HCT116 (cell line): Measurements from ENCODE around the gene NAP1L1. TPM values are rescaled to one million over a fixed set of nuclear protein-coding genes. Genes with fewer than 3 reads are reported as not detected.

Experiments used
- ATAC-seq: fragments of 200-7000 bp; cut with Tn5 transposase; 2 replicates; pipeline ENCODE4 v1.9.1; 2020; ENCODE audit warnings: mild to moderate bottlenecking, moderate library complexity
- BruUV-seq: library from RNA; stranded (reverse); fragments of 400-500 nt; replicated peaks from 2 replicates; lab custom pipeline; 2021; lab: Mats Ljungman, UMichigan
- CTCF ChIA-PET: fragments of 300-600 bp; sonication (Branson Sonifier 250); formaldehyde crosslinking; loops from one replicate; lab custom pipeline; 2021; ENCODE audit warnings: antibody characterized with exemption; lab: Charles Lee
- POLR2A ChIA-PET: fragments of 300-600, 350-600 bp; sonication (Branson Sonifier 250); formaldehyde crosslinking; loops from one replicate; lab custom pipeline; 2021; ENCODE audit warnings: antibody characterized with exemption; lab: Charles Lee
- RAD21 ChIA-PET, 2 experiments: fragments of 300-600 bp; sonication (Branson Sonifier 250); formaldehyde crosslinking; loops; one replicate each; lab custom pipeline; 2023; ENCODE audit warnings: low total read pairs in 2 of 2; ENCODE audit not compliant: uncharacterized antibody in 2 of 2, unreplicated experiment in 2 of 2, low non-redundant PET in 1 of 2; lab: Charles Lee
- DNase-seq: peaks from one replicate; pipeline ENCODE4 v3.0.0-alpha.2; 2010; ENCODE audit warnings: low read depth, low spot score
- H2AFZ ChIP-seq: fragments of 200-600 bp; shearing (Covaris generic), sonication (generic); 2 replicates; pipeline ENCODE4 v1.6.1; 2017; ENCODE audit warnings: low read depth, mixed run types, mixed read lengths, antibody characterized with exemption, low read length; ENCODE audit not compliant: poor library complexity, severe bottlenecking
- H3K27ac ChIP-seq: 2 replicates; pipeline ENCODE4 v1.5.1; 2012; ENCODE audit warnings: low read depth, low read length
- H3K27me3 ChIP-seq: fragments of 200-600 bp; sonication (generic); 2 replicates; pipeline ENCODE4 v1.6.1; 2016; ENCODE audit warnings: mixed run types, low read length, mixed read lengths; ENCODE audit not compliant: insufficient read depth
- H3K36me3 ChIP-seq, 2 experiments: fragments of 200-500 bp in 1 of 2; fragments of 200-600 bp in 1 of 2; sonication (Bioruptor generic) in 1 of 2; sonication (generic) in 1 of 2; 2 replicates each; pipeline versions ENCODE4 v1.5.1 to v1.6.1; 2014 to 2016; ENCODE audit warnings: low read length in 2 of 2, inconsistent platforms in 1 of 2, mixed read lengths in 1 of 2, mixed run types in 1 of 2; ENCODE audit not compliant: insufficient read depth in 2 of 2, control insufficient read depth in 1 of 2
- H3K4me1 ChIP-seq, 2 experiments: fragments of 200-600 bp in 1 of 2; sonication (generic) in 1 of 2; 2 replicates each; pipeline versions ENCODE4 v1.5.1 to v1.6.1; 2012 to 2017; ENCODE audit warnings: low read length in 2 of 2, inconsistent platforms in 1 of 2, mild to moderate bottlenecking in 1 of 2, mixed read lengths in 1 of 2, mixed run types in 1 of 2, moderate library complexity in 1 of 2; ENCODE audit not compliant: insufficient read depth in 2 of 2, control insufficient read depth in 1 of 2
- H3K4me2 ChIP-seq: fragments of 200-600 bp; sonication (generic); 2 replicates; pipeline ENCODE4 v1.6.1; 2017; ENCODE audit warnings: mixed run types, low read length, mixed read lengths
- H3K4me3 ChIP-seq, 2 experiments: fragments of 200-600 bp in 1 of 2; sonication (generic) in 1 of 2; replicated peaks in 1 of 2; 2 replicates each; pipeline ENCODE4 v1.5.1; 2011 to 2016; ENCODE audit warnings: low read length in 2 of 2, control low read depth in 1 of 2, low read depth in 1 of 2, mild to moderate bottlenecking in 1 of 2, mixed read lengths in 1 of 2, mixed run types in 1 of 2
- H3K79me2 ChIP-seq: fragments of 200-600 bp; sonication (generic); 2 replicates; pipeline ENCODE4 v1.6.1; 2017; ENCODE audit warnings: mild to moderate bottlenecking, mixed run types, low read length, moderate library complexity, mixed read lengths; ENCODE audit not compliant: insufficient read depth
- H3K9ac ChIP-seq: fragments of 200-600 bp; sonication (generic); 2 replicates; pipeline ENCODE4 v1.6.1; 2016; ENCODE audit warnings: low read length, mixed read lengths
- H3K9me2 ChIP-seq: fragments of 200-600 bp; sonication (generic), shearing (Covaris generic); 2 replicates; pipeline ENCODE4 v1.6.1; 2017; ENCODE audit warnings: mixed run types, mild to moderate bottlenecking, moderate library complexity; ENCODE audit not compliant: insufficient read depth
- H3K9me3 ChIP-seq, 2 experiments: fragments of 200-500 bp in 1 of 2; fragments of 200-600 bp in 1 of 2; sonication (Bioruptor generic) in 1 of 2; sonication (generic) in 1 of 2; 2 replicates each; pipeline ENCODE4 v1.6.1; 2014 to 2017; ENCODE audit warnings: low read length in 2 of 2, mixed read lengths in 2 of 2, inconsistent platforms in 1 of 2, low read depth in 1 of 2, mild to moderate bottlenecking in 1 of 2, mixed run types in 1 of 2, moderate library complexity in 1 of 2; ENCODE audit not compliant: control insufficient read depth in 1 of 2, insufficient read depth in 1 of 2
- H4K20me1 ChIP-seq: fragments of 200-600 bp; sonication (generic), shearing (Covaris generic); 2 replicates; pipeline ENCODE4 v1.6.1; 2017; ENCODE audit warnings: mixed run types, mild to moderate bottlenecking, moderate library complexity; ENCODE audit not compliant: insufficient read depth
- CBX3 ChIP-seq: IDR thresholded peaks from 2 replicates; pipeline ENCODE4 v1.6.1; 2012; ENCODE audit warnings: low read depth
- EGR1 ChIP-seq: IDR thresholded peaks from 2 replicates; pipeline ENCODE4 v1.6.1; 2012; ENCODE audit warnings: low read depth
- EZH2phosphoT487 ChIP-seq: fragments of 200-600 bp; IDR thresholded peaks from 2 replicates; pipeline ENCODE4 v1.6.1; 2018; ENCODE audit warnings: antibody characterized with exemption, borderline replicate concordance
- JUND ChIP-seq: IDR thresholded peaks from 2 replicates; pipeline ENCODE4 v1.6.1; 2012
- POLR2A ChIP-seq: IDR thresholded peaks from 2 replicates; pipeline ENCODE4 v1.7.0; 2011; ENCODE audit warnings: borderline replicate concordance; ENCODE audit not compliant: insufficient read depth, insufficient read length; ENCODE audit errors: extremely low read depth
- POLR2AphosphoS5 ChIP-seq: IDR thresholded peaks from 2 replicates; pipeline ENCODE4 v1.6.1; 2011; ENCODE audit warnings: mild to moderate bottlenecking, low read depth, low read length, moderate library complexity
- TCF7L2 ChIP-seq: IDR thresholded peaks from 2 replicates; pipeline ENCODE4 v1.7.0; 2011; ENCODE audit warnings: borderline replicate concordance, inconsistent platforms; ENCODE audit not compliant: insufficient read depth, insufficient read length; ENCODE audit errors: extremely low read depth
- ZBTB33 ChIP-seq: IDR thresholded peaks from 2 replicates; pipeline ENCODE4 v1.6.1; 2011; ENCODE audit warnings: mild to moderate bottlenecking, low read length, moderate library complexity; ENCODE audit not compliant: insufficient replicate concordance; ENCODE audit errors: extremely low read depth
- ZNF274 ChIP-seq: fragments of 200-500 bp; sonication (Bioruptor generic); IDR thresholded peaks from 2 replicates; pipeline ENCODE4 v1.6.1; 2014; ENCODE audit warnings: mild to moderate bottlenecking, low read depth, low read length, inconsistent platforms
- intact Hi-C: fragments of 100-400 bp; cut with micrococcal nuclease; formaldehyde crosslinking; loops from 2 replicates; pipeline ENCODE4 v1.10.0; 2022
- total RNA-seq: library from RNA; stranded (reverse); gene quantifications from one replicate; pipeline ENCODE4 v1.2.1, GENCODE V29; 2021; ENCODE audit not compliant: unreplicated experiment

NAP1L1 gene
- total RNA-seq, 1 experiment from 2014 or later = 531 TPM

GRCh38 chr12:76103958-76104357 is 19.5 kb upstream of the NAP1L1 start:
- Histone ChIP-seq H3K27ac (no peak overlapping the region), H3K79me2 (no peaks in the 10 kb centered on the region), H3K4me1 (peaks cover 0 to 4% of the 10 kb centered on the region in 2 experiments; a peak in 1 of 4 replicates), H3K4me3 (no peak overlapping the region), H4K20me1 (no peaks in the 10 kb centered on the region), H3K4me2 (no peak overlapping the region), H3K9me3 (no peaks in the 10 kb centered on the region), H3K27me3 (no peaks in the 10 kb centered on the region), H3K9me2 (no peaks in the 10 kb centered on the region), H3K9ac (no peak overlapping the region), H2AFZ (no peak overlapping the region), H3K36me3 (no peaks in the 10 kb centered on the region)
- ChIA-PET RAD21 (no interaction called here), CTCF (no interaction called here), POLR2A (no interaction called here)
- TF ChIP-seq POLR2A = no peak
- TF ChIP-seq JUND = no peak
- no peak for TF ChIP-seq CBX3
- no peak for TF ChIP-seq TCF7L2
- TF ChIP-seq ZNF274 = no peak
- TF ChIP-seq POLR2AphosphoS5 = no peak
- no peak for TF ChIP-seq ZBTB33
- no peak for TF ChIP-seq EGR1
- no peak for TF ChIP-seq EZH2phosphoT487
- DNase-seq (no peak), ATAC-seq (no peak)
- BruUV-seq = no TSS peak
- intact Hi-C loops = no loop called here
